ENCODE measurements around the gene ADGRL2.

ADGRL2 gene

DNA sequence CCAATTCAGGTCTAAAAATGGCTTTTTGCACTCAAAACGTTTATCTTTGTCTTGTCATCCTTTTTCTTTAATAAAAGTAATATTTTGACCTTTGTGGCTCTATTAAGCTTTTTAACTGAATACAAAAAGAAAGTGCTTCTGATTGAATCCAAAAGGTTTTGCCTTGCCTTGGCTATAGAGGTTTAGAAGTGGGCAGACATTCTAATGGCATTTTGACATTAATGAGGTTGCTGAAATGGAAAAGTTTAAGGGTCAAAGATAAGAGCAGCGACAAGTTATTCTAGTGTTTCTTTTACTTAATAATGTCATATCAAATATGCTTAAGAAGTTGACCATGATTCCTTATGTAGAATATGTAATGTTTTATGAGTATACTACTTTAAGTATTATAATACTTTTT lies 120.2 kb downstream of the ADGRL2 start:
- DNase-seq, result no peak

DNA sequence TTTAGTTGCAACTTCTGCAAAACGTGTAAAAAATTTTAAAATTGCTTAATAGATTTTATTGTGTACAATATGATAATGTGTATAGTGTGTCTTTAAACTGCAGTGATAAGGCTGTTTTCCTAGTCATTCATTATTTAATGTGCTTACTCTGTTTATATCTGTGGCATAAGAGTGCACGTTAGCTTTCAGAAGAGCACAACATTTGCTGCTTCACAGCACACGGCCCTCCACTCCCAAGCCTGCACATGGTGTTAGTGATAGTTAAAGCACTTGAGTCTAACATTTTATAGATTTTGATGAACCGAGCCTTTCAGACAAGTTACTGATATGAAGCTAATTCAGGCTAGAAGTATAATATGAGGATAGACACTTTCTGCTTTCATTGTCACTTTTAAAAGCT lies 120.6 kb downstream of the ADGRL2 start:
- DNase-seq, result no peak

DNA sequence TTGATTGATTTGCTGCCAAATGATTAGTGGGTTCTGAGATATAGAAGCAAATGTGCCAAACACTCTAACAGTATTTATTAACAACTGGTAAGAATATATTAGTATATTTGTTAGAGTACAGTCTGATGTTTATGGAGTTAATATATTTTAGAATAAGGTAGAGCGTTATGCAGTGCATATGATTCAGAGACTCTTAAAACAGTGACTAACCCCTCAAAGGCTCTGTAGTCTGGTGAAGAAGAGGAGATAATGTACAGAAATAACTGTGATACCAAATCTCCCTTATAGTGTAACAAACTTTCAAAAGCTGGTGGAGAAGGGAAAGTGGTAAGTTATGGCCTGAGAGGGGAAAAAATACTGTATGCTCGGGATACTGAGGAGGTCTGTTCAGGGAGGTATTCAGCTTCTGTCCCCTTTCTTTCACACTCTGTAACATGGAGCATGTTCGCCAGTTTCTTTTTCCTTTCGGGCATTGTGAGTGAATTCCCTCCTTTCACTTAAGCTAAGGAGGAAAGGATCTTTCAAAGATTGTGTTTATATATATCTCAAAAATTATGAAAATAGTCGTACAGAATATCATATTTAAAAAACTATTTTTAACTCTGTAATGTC lies 121.2 kb downstream of the ADGRL2 start:
- no peak for DNase-seq

DNA sequence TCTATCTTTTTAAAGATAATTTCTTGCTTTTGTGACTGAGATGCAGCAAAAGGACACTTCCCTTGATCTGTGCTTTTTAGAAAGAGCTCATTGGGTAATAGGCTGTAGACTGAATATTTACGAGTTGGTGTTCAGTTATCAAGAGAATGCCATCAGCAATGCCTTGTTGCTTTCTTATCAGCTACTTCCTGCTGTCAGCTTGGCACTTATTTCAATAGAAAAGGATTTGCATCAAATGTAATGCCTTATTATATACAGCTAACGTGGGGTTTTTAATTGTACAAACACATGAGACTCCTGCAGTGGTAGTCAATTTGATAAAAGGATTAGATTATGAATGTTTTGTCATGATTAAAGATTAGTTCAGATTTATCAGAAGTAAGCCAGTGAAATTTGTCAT lies 122.2 kb downstream of the ADGRL2 start:
- no peak for DNase-seq

DNA sequence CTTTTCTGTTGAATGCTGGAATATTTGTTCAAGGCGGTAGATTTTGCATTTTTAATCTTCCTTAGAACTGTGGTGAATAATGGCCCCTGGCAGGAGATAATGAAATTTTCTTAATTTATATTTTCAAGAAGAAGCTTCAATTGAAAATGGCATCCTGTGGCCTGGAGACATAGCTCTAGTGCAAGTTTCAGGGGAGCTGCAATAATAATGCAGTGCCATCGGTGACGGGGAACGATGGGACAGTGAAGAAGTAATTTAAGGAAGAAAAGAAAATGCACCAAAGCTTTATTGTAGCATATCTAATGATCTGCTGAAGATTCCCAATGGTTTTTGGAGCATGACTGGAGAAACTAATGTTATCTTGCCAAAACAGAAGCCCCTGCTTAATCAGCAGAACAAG lies 128.4 kb downstream of the ADGRL2 start:
- no peak for DNase-seq

DNA sequence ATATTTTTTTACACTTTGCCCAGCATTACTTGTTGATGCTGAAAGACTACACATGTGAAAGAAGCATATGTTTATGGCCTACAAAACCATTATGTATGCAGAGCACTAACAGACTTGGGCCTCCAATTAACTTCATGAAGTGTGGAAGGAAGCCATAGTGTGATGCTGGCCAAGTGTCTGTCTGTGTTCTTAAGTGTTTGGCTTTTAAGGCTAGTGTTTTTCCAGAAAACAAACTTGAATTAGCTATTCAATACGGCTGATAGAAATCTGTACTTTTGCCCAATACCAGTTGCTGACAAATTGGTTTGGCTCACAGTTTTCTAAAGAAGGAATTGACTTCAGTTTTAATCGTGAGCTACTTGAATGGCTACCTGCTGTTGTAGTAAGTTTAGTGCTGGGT lies 136.1 kb downstream of the ADGRL2 start:
- DNase-seq, result no peak

DNA sequence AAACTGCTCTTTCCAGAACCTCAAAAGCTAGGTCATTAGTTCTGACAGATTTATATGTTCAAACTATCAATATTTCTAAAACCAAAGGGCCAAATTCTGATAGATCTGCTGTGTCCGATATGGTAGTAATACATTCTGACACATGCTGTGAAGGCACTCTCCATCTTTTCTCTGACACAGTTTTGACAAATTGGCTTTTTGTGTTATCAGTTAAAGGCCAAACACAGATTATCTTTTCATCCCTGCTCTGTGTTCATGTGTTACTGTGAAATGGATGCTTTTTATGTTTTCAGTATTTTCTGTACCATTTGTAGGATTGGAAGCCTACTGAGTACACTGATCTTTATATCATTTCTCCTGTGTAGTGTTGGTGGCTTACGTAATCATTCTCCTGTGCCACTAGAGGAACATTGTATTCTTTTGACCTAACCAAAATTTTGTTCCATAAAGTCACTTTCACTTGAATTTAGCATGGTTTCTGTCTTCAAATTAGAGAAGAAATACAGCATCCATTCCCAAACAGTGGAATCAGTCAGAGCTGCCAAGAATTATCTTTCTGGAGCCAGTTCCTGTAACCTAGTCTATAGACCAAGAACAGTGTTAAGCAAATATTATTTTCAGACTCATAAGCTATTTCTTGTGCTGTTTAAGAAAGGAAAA lies 137.2 kb downstream of the ADGRL2 start:
- no peak for DNase-seq

DNA sequence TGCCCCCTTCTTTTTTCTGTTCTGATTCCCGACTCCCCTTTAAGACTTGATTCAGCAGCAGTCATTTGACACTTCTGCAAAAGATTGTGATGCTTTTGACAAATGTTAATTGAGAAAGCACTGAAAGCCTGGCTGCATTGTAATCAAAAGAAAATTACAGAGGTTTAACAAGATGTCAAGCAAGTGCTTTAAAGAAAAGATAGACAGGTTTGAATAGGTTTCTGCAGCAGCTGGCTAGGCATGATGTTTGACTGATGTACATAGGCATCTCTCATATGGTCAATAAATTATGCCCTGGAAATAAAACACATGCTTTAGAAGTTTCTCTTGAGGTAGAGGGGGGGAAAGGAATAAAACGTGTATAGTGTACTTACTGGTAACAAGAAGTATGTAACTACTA lies 147.8 kb downstream of the ADGRL2 start:
- no peak for DNase-seq

DNA sequence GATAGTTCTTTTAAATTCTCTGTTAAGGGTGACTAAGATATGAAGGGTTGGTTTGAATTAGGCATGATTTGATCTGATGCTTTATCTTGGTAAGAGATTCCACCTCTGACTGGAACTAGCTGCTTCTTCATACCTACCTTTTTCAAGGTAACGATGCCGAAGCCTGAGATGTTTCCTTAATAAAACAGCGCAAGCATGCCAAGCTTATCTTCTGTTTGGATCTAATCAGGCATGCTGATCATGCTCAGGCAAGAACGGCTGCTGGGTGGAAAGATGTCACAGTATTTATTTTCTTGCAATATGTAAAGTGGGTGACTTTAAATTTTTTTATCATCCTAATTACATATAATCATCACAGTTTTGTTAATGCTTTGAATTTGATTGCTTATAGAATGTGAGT lies 148.7 kb downstream of the ADGRL2 start:
- DNase-seq, result no peak

DNA sequence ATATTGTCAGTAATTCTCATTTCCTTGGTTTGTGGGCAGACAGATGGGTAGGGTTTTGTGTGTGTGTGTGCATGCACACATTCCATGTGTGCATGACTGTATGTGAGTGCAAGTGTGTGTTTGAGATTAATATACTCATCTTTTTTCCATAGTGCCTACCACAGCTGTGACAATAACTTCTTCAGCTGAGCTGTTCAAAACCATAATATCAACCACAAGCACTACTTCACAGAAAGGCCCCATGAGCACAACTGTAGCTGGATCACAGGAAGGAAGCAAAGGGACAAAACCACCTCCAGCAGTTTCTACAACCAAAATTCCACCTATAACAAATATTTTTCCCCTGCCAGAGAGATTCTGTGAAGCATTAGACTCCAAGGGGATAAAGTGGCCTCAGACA lies 149.3 kb downstream of the ADGRL2 start:
- DNase-seq, result no peak

DNA sequence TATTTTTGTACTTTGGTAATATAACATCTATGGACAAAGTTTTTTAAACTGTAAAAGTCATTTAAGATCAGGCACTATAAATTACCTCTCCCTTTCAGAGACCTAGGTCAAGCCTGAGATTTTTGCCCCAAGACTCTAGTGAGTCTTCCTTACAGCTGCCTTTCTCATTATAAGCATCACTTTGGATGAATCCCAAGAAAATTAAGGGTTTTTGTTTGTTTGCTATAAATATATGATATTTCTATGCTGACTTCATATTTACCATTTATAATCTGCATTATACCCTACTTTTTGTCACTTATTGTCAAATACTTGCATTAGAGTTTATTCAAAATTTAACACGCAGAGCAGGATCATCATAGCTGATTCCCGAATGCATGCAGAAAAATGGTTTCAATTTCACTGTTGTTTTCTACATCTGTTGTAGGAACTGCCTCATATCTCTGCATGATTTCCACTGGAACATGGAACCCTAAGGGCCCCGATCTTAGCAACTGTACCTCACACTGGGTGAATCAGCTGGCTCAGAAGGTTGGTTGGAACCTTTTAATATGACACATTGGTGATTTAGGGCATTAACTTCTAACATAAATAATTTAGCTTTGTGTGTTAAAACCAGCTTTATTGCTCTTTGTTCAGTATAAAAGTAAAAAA lies 150.0 kb downstream of the ADGRL2 start:
- no peak for DNase-seq

DNA sequence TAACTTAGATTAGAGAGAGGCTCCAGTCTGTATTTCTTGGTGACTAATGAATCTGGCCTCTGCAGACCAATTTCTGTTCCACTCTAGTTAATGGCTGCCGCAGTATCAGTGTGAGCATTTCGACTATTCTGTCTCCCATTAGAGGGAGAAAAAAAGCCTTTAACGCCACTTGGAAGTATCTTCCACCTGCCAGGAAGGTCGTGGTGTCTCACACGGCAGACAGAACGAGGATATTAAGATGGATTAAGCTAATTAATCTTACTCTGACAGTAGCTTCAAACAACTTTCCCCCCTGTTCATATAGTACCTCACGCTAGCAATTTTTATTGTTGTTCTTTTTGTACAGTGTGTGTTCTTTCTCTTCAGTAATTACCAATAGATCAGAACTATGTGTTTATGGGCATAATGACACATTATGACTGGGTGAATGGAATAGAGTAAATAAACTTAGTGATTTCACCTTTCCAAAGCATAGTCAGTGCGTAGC lies 153.8 kb downstream of the ADGRL2 start:
- DNase-seq, result no peak

DNA sequence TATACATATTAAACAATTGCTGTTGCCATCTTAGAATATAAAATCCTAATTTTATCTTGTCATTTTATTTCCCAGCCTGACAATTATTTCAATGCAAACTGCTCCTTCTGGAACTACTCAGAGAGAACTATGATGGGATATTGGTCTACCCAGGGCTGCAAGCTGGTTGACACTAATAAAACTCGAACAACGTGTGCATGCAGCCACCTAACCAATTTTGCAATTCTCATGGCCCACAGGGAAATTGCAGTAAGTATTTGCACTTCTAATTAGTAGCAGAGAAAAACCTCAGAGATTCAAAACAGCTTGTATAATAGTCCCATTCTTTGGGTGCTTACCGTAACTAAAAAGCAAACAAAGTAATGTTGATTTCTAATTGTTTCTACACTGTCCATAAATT lies 167.2 kb downstream of the ADGRL2 start:
- no peak for DNase-seq

DNA sequence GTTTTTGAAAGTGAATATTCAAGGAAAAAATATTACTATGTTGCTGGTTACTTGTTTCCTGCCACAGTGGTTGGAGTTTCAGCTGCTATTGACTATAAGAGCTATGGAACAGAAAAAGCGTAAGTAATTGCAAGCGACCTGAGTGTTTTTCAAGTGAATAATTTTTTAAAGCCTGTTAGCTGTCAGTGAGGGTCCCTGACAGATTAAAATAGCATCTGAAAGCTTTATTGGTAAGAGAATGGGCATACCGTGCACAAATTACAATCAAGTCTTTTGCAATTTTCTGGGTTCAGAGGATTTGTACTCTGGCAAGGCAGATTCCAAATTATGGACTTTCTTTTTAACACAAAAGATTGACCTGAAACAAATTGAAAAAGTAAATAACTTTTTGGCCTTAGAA lies 169.7 kb downstream of the ADGRL2 start:
- no peak for DNase-seq

DNA sequence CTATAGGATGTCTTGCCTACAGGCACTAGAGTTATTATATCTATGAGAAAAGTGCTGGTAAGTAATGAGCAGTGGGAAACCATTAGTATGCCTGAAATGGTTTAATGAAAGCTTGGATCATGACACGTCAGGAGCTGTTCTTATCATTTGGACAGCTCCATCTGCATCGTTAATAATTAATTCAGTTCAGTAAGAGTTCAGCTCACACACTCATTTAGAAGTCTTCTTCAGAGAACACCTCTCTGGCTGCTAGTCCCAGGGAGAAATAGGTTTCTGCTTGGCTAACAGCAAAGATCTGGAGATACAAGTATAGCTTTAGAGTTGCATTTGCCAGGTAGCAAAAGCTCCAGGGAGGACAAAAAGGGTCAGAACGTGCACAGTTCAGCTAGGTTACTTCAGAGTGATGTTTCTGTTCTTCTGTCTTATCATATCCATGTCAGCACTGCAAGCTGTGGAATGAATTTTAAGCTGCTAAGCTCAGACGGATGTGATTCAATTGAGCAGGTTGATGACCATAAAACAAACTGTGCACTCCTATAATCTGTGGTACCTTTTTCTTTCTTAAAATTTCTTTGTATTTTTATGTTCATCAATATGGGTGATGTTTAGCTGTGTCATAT lies 173.6 kb downstream of the ADGRL2 start:
- no peak for DNase-seq

DNA sequence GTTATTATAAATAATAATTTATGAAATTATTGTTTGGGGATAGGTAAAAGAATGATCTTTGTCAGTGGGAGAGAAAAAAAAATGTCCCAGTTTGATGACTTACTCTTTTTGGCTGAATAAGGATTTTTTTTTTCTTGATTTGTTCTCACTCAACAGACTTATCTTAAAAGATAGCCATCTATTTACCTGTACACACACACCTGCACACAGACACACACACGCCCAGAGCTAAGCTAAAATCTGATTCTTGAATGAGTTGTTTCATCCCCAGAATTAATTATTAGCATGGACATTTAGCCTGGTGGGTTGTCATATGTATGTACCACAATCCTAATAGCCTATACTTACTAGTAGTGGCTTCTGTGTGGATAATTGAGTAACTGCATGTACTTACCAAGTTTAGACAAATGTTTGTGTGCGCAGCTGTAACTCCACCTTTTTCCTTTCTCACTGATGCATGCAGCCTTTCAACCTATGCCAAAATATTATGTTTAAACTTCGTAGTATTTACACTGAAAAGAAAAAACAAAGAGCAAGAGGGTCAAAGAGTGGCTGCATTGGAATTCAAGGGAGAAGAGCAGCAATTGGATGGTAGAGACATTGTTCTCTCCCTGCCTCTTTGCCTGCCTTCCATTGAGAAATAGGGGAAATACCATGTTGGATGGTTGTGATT lies 174.3 kb downstream of the ADGRL2 start:
- DNase-seq, result peak; percentile 64

DNA sequence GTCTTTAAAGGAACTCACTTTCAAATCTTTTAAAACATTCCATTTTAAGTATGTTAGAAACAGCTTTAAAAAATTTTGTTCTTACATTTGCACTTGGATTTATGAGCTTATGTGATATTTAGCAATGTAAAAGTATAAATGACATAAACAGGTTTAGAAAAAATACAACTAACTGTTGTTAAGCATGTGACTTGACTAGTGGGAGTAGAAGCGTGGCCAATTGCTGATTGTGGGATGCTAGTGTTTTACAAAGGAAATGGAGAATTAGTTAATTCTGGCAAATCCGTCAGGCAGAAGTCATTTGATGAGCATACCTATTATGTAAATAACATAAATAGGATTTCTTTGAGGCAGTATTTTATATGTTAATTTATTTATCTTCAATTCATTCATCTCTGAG lies 175.8 kb downstream of the ADGRL2 start:
- DNase-seq, result no peak

DNA sequence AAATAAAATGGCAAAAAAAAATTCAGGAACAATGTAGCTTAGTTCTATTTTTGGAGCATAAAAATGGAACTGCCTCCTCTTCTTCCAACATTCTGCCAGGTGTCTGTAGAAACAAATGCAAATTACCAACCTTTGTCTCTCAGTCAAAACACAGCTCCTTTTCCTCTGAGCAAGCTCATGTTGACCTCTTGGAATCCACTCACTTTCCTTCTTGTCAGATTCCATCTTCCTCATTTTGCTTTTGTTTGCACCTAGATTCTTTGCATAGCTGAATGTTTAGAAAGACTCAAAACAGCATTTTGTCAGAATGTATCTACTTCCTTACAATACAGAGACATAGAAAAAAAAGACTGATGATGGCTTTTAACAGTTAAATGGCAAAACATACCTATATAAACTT lies 178.2 kb downstream of the ADGRL2 start:
- DNase-seq, result no peak

DNA sequence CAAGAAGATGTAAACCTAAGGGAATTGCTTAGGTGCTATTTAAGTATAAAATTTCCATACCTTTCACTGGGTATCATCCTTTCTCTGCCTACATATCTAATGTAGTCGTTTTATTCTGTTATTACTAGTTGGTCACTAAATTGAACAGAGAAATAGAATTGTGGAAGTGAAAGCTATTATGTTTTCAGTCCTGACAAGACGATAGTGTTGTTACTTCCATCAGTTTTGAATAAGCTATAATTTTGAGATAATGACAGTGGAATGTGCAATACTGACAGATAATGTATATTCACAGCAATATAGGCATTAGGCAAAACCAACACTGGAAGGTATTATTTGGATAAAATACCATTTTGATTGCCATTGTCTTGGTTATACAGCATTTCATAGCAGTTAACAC lies 181.8 kb downstream of the ADGRL2 start:
- DNase-seq, result no peak

DNA sequence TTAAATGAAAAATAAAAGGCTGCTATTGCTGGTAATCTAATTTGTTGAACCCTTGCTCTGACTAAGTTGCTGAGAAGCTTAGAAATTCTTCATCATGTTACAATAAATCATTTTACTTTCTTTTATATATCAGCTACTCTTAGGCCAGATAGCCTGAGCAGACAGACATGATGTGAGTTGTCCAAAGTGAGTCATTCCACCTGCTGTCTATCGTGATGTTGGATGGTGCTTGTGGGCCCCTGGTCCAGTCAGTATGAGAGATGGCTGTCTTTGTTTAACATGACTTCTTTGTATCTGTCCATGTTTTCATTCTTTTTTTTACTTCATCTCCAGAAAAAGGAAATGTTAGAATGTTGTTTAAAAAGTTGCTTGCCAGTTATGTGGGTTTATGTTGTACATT lies 188.8 kb downstream of the ADGRL2 start:
- no peak for DNase-seq

DNA sequence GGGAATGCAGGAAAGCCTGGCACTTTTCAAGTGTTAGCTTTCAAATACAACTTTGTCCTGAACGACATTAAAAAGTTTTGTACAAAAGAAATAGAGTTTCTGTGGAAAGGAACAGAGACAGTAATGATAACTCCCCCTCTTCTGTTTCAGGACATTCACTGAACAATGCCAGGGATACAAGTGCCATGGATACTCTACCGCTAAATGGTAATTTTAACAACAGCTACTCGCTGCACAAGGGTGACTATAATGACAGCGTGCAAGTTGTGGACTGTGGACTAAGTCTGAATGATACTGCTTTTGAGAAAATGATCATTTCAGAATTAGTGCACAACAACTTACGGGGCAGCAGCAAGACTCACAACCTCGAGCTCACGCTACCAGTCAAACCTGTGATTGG lies 189.5 kb downstream of the ADGRL2 start:
- DNase-seq, result no peak

DNA sequence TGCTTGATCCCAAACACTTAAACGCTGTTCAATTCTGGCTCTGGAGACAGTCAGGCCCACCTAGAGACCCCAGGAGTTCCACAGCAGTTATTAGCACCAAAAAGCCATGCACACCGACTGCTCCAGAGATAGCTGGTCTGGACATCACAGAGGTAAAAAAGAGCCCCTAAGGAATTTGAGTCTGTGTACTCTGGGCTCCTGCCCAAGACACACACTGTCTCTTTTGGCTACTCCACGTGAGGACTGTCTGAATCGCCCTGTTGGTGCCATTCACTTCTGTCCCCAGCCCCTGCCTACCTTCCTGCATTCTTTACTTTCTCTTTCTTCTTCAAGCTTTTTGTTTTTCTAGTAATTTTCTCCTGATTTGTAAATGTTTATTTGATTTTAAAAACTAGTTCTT lies 197.4 kb downstream of the ADGRL2 start:
- DNase-seq, result no peak

DNA sequence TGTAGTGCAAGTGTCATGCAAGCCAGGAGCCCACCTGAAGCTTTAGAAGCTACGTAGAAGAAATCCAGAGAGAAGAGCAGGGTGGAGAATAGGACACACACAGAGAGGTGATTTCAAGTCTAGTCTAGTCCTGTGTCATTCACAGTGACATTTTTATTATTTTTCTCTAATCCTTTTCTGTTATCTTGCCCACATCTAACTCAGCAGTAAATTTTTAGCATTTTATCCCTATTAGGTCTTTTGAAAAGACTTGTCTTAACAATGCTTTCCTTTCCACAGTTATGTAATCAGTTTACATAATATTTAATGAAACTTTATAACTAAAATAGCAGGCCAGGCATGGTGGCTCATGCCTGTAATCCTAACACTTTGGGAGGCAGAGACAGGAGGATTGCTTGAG lies 198.6 kb downstream of the ADGRL2 start:
- no peak for DNase-seq

DNA sequence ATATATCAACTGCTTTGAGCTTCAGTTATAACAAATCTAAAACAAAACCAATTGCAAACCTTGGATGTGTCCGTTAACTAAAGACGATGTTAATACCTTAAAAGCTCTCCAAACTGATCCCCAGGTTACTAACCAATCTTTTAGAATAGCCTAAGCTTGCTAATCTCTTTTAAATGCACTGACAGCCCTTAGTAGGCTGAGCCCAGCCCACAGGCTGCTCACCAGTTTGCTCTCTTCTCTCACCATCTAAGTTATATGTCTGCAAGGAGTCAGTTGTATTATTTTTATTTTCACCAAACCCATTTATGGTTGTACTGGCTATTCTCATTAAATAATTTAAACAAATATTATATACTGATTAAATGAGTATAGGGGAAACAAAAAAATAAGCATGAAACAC lies 199.5 kb downstream of the ADGRL2 start:
- no peak for DNase-seq
